Measurements from ENCODE around the gene ATPAF1. TPM values are rescaled to one million over a fixed set of nuclear protein-coding genes. Genes with fewer than 3 reads are reported as not detected.
A peak's percentile ranks its signal among the peaks of the same experiment; 100 is the strongest.

ATPAF1 gene
- total RNA-seq, 1 experiment from 2014 or later: 75.1 TPM

DNA sequence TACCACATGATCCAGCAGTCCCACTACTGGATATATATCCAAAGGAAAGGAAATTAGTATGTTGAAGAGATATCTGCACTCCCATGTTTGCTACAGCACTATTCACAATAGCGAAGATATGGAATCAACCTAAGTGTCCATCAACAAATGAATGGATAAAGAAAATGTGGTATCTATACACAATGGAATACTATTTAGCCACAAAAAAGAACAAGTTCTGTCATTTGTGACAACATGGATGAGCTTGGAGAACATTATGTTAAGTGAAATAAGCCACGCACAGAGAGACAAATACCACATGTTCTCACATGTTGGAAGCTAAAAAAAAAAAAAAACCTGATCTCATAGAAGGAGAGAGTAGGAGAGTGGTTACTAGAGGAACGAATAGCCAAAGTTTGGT lies 17.7 kb downstream of the ATPAF1 start:
- no peak for DNase-seq (ENCODE audit: low read depth)

DNA sequence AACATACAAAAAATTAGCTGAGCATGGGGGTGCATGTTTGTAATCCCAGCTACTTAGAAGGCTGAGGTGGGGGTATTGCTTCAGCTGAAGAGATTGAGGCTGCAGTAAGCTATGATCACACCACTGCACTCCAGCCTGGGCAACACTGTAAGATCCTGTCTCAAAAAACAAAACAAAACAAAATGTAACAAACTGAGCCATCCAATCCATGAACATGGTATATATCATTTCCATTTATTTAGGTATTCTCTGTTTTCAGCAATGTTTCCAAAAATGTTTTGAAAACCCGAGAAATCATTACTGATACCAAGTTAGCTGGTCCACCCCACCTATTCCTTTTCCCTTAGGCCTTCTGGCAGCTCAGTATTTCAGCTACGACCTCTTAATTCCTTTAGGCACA lies 18.4 kb downstream of the ATPAF1 start:
- DNase-seq (ENCODE audit: low read depth): no peak

DNA sequence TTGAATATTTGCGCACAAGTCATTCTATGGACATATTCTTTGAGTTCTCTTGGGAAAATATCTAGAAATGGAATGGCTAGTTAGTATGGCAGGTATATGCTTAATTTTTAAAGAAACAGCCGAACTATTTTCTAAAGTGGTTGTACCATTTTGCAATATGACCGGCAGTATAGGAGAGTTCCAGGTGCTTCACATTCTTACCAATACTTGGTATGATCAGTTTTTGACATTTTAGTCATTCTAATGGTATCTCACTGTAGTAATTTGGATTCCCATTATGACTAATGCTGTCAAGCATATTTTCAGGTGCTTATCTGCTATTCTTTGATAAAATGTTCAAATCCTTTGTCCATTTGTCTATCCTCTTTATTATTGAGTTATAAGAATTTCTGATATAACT lies 20.6 kb downstream of the ATPAF1 start:
- no peak for DNase-seq (ENCODE audit: low read depth)

DNA sequence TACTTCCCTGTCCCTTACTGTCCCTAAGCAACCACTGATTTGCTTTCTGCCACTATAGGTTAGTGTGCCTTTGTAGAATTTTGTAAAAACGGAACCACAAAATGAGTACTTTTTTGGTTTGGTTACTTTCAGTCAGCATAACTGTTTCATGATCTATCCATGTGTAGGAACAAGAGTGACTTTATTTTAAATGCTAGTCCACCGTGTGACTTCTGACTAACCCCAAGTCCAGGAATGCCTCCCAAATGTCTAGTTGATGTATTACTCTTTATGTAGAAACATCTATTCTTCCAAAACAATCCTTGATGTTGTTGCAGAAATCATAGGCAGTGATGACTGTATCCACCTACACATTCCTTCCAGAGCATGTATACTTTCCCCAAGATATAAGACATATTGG lies 21.3 kb downstream of the ATPAF1 start:
- no peak for DNase-seq (ENCODE audit: low read depth)

DNA sequence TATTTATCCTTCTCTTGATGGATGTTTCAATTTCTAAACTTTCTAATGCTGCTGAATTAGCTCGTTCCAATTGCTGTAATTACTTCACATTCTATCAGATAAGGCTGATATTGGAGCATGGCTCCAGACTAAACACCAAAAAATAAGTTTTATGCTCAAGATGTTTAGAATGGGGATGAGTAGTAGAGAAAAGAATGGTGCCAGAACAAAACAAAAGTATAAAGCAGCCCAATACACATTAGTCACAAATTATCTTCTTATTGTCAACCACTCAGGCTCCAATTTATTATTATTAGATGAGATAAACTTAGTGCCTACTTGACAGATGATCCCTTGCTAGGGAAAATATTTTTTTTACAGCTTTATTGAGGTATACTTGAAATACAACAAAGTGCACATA lies 21.8 kb downstream of the ATPAF1 start:
- no peak for DNase-seq (ENCODE audit: low read depth)

DNA sequence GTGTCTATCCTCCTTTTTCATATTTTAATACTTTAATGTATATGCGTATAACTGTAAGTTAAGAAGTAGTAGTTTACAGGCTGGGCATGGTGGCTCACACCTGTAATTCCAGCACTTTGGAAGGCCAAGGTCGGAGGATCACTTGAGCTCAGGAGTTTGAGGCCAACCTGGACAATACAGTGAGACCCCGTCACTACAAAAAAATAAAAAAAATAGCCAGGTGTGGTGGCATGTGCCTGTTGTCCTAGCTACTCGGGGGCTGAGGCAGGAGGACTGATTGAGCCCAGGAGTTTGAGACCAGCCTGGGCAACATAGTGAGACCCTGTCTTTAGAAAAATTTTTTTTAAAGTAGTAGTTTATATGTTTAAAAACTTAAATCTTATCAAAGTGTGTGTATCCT lies 22.3 kb downstream of the ATPAF1 start:
- DNase-seq (ENCODE audit: low read depth): no peak

DNA sequence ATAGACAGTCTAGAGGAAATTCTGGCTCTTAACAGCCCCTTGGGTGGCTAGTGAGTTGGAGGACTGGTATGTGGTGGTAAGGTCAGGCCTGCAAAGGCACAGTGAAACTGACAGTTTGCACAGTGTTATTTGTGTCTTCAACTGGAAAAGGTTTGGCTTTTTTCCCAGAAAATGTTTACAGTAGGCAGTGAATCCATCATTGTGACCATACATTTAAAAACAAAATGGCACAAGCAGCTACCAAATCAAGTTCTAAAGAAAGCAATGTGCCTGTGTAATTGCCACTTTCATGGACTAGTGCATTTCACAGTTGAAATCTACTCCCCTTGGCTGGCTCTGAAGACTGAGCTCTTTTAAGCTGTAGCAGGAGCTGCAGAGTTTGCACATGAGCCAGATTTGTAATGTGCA lies 24.8 kb downstream of the ATPAF1 start:
- DNase-seq (ENCODE audit: low read depth): peak; percentile 92

DNA sequence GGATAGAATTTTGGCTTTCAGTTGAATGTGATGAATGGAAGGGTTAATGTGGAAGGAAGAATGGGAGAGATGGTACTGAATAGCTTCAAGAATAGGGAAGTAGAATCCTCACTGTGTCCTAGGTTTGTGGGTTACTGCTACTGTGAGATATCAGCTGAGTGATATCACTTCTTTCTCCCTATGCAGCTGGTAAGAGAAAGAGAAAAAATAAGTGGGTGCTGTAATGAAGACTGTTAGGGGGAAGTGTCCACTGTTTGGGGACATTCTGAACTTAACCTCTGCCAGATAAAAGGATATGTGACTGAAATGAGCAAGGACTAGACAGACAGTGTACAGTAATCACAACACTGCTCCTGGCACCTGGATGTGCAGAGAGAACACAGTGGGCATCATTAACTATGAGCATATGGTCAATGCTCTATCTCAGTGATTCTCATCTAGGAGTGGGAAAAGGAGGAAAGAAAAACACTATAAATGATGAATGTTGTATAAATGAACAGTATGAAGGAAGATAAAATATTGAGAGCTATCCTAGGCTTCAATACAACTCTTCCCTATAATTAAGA lies 26.0 kb downstream of the ATPAF1 start:
- no peak for DNase-seq (ENCODE audit: low read depth)

DNA sequence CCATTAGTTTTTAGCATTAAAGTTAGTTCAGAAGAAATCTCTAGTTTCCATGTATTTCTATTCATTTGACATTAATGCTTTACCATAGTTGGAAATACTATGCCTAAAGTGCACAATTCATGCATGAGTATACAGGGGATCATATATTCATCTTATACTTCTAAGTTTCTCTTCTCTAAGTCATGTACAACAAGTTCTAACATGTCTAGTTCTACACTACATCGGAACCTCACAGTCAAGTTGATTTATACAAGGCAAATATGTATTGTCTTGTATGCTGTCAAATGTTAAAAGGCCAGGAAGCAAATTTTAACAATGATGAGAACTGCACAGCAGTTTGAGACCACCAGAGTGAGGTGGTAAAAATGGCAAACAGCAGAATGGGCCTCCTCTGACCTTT lies 28.6 kb downstream of the ATPAF1 start:
- no peak for DNase-seq (ENCODE audit: low read depth)

DNA sequence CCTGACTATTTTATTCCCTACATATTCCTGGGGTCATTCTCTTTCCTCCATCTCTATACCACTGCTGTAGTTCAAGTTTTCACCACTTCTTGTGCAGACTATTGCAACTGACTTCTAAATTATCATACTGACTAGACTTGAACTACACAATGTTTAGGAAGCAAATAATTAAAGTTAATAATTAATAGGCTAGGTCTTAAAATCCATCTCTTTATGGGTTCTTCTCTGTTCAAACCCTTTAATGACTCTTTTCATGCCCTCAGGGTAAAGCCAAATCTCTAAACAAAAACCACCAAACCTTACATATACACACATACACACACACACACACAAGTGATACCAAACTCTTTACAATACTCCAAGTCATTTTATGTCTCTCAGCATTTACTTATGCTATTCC lies 29.2 kb downstream of the ATPAF1 start:
- no peak for DNase-seq (ENCODE audit: low read depth)

DNA sequence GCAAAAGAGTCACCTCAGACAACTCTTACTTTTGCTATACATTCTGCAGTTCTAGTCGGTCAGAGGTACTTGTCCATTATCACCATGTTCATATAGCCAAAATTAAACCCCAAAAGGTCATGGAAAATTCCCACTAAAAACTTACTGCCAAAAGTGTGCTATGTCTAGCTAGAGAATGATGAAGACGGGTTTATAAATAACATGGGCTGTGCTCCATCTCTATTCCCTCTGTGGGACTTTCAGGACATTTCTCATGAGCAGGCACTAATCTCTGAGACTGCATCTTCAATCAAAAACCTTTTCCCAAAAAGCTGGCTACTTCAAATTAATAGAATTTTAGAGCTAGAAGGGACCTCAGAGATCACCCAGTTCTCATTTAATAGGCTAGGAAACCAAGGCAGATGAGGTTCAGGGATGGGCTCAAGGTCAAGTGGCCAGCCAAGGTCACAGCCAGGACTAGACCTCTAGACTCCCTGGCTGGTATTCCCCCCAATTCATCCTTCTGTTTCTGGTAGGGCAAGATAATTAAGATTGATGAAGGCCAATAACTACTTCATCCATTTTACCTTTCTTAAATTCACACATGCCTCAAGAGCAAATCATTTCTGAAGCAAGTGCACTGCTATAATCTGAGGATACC lies 30.6 kb downstream of the ATPAF1 start:
- no peak for DNase-seq (ENCODE audit: low read depth)

DNA sequence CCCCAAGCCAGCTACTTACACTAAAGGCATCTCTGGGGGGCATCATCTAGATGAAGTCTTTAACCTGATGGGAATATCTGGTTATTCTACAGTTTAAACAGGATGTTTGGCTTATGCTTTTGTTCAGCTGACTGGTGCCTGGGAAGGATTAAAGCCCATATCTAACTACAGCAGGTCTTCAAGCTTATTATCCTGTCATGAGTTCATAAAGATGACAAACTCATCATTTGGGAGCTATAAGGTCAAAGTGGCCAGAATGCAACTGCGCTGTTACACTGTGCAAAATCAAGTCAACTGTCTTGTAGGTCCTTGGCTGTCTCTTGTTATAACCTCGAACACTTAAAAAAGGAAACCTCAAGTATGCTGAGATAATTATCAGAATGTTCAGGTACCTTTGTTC lies 33.0 kb downstream of the ATPAF1 start:
- no peak for DNase-seq (ENCODE audit: low read depth)

DNA sequence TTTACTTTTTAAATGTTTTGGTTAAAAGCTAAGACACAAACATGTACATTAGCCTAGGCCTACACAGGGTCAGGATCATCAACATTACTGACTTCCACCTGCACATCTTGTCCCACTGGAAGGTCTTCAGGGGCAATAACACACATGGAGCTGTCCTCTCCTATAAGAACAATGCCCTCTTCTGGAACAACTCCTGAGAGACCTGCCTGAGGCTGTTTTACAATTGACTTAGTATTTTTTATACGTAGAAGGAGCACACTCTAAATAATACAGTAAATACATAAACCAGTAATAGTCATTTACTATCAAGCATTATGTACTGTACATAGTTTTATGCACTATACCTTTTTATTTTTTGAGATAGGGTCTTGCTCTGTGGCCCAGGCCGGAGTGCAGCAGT lies 37.4 kb downstream of the ATPAF1 start:
- DNase-seq (ENCODE audit: low read depth): no peak

DNA sequence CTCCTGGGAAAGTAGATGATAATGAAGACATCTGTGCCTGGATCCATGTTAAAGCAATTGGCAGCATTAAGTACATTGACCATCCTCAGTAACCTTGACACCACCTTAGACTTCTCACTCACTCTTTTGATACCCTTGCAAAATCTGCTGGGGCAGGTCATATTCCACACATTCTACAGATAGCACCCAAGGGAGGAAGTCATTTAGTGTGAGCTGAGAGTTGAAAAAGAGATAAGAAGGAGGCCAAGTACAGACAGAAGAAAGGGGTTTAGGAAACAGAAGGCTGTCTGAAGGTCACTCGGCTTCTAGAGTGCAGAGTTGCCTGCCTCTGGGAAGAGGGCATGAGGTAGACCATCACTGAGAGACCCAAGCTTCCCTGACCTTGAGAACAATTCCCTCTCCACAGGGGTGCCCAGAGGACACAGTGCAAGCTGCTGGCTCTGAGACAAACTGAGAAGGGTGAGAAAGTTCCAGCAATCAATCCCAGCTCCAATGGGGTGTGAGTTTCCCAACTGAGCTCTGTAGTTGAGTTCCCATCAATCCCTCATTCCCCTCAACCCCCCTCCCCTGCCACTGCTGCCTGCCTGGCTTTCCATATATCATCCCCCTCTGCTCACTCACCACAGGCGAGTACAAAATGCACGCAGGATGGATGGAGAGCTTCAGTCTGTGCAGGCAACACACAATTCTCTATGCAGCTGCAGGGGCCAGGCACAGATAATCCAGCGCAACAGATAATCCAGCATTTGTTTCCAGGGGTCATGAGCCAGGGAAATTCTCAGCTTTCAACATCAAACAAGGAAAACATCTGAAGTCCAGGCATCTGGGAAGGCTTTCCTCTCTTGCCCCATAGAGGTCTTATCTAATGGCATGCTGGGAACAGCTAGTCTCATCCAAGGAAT lies 44.2 kb downstream of the ATPAF1 start:
- no peak for DNase-seq (ENCODE audit: low read depth)

DNA sequence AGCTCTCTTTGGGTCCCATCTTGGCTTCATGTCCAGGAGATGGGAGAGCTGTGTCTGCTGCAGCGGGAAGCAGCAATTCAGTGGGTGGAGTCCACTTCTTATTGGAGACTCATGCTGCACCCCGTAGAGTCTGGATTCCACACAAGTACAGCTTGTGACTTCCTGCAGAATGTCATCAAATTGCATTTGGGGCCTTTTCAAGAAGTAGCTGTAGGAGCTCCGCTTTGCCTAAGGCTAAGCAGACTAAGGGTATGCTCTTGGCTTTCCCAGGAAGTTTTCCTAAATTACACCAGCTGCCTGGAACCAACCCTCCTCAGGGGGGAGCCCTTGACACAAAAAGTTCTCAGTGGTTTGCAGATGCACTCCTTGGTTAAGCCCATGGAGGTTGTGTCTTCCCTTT lies 45.8 kb downstream of the ATPAF1 start:
- peak; percentile 57 for DNase-seq (ENCODE audit: low read depth)

DNA sequence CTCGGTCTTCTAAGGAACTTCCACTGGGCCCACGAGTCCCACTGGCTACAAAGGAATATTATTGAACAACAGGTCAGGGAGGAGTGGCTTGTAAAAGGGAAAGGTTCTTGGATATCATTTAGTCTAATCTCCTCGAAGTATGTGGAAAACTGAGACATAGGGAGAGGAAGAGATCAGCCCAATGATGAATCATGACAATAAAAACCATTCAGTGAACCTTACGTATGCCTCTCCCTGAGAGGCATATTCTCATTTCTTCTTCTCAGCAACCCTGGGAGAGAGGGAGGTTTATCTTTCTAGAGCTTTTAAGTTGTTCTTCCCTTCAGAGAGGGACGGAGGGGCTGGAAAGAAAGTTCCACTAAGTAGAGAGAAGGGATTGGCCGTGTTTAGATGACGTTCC lies 46.2 kb downstream of the ATPAF1 start:
- no peak for DNase-seq (ENCODE audit: low read depth)

DNA sequence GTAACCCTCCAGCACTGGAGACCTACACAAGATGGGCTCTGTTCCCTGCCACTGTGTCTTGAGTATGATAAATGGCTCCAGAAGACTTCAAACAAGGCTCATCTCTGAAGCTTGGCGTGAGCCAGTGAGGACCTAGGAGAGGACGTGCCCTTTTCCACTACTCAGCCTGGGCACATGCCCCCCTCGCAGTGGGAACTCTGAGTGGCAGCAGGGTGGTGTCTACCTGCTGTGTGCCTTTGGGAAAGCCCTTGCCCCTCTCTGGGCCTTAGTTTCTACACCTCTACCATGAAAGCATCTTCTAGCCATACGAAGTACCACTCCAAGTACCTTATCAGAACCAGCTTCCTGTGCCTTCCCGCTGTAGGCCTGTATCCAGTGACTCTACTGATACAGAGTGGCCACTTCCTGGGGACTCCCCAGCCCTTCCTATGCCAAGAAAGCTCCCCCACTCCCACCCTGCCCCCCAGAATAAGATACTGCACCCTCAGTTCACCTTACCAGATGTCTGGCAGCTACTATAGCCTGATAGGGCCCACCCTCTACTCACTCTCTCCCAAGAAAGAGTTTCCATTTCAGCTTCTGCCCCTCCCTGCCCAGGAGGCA lies 48.4 kb downstream of the ATPAF1 start:
- no peak for DNase-seq (ENCODE audit: low read depth)

DNA sequence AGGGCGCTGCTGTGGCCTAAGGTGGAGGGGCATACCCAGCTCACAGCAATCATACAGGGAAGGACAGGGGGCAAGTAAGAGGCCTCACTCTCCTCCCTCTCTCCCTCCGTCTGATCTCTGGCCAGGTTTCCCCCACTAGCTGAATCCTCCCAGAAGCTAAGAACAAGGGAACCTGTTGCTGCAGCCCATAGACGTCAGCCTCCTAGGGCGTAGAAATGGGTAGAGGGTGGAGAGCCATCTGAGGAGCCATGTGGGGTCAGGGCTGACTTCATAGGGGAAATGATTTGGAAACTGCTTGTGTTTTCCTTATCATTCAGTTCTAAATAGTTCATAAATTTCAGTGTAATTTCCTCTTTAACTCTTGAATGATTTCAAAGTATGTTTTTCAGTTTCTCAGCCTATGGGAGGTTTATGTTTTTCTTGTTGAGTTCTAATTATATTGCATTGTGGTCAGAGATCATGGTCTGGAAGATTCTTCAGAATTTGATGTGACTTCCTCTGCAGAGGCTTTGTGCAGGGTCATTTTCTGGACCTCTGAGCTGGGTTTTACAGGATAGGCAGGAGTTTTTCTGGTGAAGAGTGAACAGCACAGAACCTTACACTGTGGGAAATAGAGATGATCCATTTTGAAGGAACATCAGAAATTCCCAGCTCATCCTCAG lies 49.3 kb downstream of the ATPAF1 start:
- no peak for DNase-seq (ENCODE audit: low read depth)

DNA sequence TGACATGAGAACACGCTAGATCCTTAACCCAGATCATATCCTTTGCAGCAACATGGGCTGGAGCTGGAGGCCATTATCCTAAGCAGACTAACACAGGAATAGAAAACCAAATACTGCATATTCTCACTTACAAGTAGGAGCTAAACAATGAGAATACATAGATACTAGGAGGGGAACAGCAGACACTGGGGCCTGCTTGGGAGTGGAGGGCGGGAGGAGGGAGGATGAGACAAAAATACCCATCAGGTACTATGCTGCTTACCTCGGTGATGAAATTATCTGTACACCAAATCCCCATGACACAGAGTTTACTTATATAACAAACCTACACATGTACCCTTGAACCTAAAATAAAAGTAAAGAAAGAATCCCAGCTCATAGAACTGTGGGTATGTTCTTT lies 50.3 kb downstream of the ATPAF1 start:
- no peak for DNase-seq (ENCODE audit: low read depth)

DNA sequence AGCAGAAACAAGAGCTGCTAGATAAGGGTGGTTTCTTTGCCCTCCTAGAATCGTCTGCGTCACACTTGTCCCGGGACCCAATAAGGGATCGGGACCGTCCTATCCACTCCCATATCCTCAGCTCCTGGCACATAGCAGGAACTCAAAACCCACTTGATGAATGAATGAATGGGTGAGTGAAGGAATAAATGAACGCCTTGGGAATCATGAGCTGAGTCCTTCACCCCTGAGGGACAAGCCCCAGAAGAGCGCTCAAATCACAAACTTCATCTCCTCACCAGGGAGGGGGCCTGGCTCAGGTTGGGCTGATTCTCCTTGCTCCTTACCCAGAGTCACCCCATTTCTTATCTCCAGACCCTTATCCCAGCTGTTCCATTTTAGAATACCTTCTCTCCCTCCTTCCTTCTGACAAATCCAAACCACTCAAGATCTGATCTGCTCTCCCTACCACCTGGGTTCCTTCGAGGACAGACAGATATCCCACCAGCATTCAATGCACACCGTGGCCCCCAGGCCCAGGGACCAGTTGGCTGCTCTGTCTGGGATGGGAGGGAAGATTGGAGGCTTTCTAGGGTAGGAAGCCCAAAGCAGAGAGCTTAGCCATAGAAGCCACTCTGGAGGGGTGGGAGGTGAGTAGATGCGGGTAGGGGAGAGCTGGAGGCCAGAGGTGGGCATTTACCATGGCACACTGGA lies 50.9 kb downstream of the ATPAF1 start:
- no peak for DNase-seq (ENCODE audit: low read depth)

DNA sequence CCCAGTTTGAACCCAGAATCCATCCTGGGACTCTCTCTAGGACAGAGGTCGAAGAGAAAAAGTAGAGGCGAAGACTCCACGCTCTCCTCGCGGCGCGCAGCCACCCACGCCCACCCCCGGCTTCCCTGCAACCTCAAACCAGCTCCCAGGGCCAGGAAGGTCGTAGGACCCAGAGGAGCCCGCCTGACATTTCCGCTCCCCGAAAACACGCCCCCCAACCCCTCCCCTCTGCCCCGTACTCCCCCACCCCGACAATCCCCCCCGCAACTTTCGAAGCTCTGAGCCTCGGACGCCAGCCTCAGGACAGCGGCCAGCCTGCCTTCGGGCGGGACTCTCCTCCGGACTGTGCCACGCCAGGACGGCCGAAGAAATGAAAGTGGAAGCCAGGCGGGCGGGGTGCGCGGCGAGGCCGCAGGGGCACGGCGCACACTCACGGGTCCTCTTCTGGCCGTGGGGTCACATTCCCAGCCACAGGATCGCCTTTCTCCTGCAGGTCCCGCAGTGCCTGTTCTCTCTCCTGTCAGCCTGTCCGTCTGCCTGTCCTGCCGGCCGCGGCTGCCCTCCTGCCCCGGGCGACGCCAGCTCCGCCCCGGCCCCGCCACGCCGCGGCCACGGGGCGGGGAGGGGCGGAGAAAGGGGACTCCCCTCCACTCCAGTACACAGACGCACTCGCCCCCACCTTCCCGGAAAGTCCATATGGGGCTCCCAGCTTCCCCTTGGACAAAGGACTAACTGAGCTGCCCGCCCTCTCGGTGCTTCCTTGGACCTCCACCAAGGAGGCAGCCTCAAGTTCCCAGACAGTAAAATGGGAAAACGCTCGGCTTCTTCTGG lies 51.7 kb downstream of the ATPAF1 start, which contains the start of gene MOB3C:
TSS of gene MOB3C (minus strand) at position 535 of the 831 bp plus-strand sequence. CDS start 3,490 bp downstream, outside the sequence.
- peak; percentile 91 for DNase-seq (ENCODE audit: low read depth)

All from RPMI7951 (cell line).